GM21723 (cell line): ENCODE results near the gene HOXA4.

Experiments used
- ATAC-seq: cut with Tn5 transposase; IDR thresholded peaks from one replicate; pipeline ENCODE4 v1.9.1; 2021; ENCODE audit warnings: mild to moderate bottlenecking, moderate library complexity; ENCODE audit not compliant: unreplicated experiment

Gene HOXA4

GRCh38 chr7:27095050-27095896 is 35.3 kb downstream of the HOXA4 start:
- no peak for ATAC-seq

GRCh38 chr7:27094304-27095049 is 36.1 kb downstream of the HOXA4 start:
- ATAC-seq: no peak

- ATAC-seq: no peak
Observed at GRCh38 chr7:27093184-27093895, 37.2 kb downstream of the HOXA4 start.

GRCh38 chr7:27092819-27093110 is 37.8 kb downstream of the HOXA4 start:
- ATAC-seq: no peak

- no peak for ATAC-seq
Observed at GRCh38 chr7:27091941-27092818, 38.4 kb downstream of the HOXA4 start.

- no peak for ATAC-seq
Observed at GRCh38 chr7:27091105-27091504, 39.5 kb downstream of the HOXA4 start.

GRCh38 chr7:27088002-27088922 is 42.3 kb downstream of the HOXA4 start:
- ATAC-seq: no peak

GRCh38 chr7:27083646-27084045 is 46.9 kb downstream of the HOXA4 start:
- ATAC-seq: no peak

- no peak for ATAC-seq
Observed at GRCh38 chr7:27082171-27082570, 48.4 kb downstream of the HOXA4 start.

- no peak for ATAC-seq
Observed at GRCh38 chr7:27080844-27081436, 49.6 kb downstream of the HOXA4 start.

GRCh38 chr7:27079234-27079975 is 51.2 kb downstream of the HOXA4 start:
- no peak for ATAC-seq

GRCh38 chr7:27078616-27079233 is 51.8 kb downstream of the HOXA4 start:
- ATAC-seq: no peak
